EL (cell line): ENCODE results near the gene ACOT8.
"Not testable (repeated sequence)": the region's sequence is repeated elsewhere in the genome, so short reads cannot be mapped to it uniquely, and the experiment has no call there.

Source experiments
- DNase-seq: peaks from one replicate; pipeline ENCODE4 v3.0.0-alpha.2; 2016

The ACOT8 gene

DNA sequence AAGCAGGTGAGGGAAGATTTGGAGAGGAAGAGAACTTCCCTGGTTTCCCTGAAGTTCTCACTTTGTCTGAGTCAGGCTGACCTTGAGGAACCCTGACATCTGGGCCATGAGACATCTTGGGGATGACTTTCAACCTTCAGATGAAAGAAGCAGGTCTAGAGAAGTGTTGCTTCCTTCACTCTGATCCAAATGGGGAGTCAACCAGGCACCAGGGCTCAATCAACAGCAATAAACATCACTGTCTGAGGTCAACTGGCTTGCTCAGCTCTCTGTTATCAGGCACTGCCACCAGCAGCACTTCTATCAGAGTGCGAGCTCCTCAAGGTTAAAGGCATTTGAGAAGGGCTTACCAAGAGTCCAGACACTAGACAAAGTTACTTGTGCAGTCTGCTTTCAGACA lies 6.3 kb downstream of the ACOT8 start:
- DNase-seq, result no peak

DNA sequence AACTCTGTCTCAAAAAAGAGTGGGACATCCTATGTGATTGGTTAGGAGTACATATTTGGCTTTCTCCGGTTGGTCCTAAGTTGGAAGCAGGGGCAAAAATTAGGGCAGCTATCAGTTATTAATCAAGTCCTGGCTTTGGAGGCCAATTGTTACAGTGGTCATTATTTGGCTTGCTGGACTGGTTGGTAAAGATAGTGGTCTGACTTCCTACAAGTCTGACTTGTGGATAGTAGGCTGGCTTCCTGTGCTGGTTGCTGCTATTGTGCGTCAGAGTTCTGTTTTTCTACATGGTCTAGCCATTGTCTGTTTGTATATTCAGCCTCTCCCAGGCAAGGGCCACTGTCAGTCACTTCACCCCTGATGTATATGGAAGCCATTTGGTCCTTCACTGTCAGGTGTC lies 7.0 kb downstream of the ACOT8 start:
- DNase-seq, result no peak

DNA sequence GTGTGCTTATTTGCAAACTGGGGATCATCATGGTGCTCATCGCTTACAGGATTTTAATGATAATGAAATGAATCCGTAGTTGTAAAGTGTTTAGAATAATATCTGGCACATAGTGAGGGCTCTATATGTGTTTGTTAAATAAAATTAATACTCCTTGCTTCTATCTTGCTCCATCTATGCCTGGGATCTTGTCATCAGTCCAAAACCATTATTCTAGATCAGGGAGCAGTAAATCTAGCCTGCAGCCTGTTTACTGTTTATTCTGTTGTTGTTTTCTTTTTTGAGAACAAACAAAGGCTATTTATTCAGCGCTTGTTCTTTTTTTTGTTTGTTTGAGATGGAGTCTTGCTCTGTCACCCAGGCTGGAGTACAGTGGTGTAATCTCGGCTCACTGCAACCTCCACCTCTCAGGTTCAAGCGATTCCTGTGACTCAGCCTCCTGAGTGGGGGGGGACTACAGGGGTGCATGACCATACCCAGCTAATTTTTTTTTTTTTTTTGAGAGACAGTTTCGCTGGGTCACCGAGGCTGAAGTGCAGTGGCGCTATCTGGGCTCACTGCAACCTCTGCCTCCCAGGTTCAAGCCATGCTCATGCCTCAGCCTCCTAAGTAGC lies 8.1 kb downstream of the ACOT8 start:
- no peak for DNase-seq

DNA sequence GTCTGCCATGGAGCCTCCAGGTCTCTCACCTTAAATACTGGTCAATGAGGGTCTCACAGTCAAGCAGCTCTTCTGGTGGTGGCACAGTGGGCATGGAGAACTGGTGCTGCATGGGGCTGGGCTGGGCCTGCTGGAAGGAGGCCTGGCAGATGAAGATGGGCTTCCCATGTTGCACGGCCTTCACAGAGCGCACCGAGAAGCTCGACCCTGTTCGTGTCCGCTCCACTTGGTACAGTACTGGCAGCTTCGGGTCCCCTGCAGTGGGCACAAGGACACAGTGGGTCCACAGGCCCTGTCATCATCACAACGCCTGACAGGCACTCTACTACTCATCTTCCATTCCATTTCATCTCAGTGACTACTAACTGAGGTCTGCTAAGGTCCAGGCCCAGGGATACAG lies 8.8 kb downstream of the ACOT8 start:
- DNase-seq, result no peak

DNA sequence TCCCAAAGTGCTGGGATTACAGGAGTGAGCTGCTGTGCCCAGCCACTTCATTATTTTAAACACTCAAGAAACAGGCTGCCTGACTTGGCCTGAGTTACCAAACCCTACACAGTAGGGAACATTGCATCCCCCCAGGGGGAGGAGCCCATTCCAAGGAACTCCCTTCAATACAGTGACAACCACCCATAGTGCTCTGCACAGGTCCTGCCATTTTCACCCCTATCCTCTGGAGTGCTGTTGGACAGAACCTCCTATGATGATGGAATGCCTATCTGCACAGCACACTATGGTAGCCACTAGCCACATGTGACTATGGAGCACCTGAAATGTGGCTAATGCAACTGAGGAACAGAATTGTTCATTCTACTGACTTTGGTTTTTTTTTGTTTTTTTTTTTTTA lies 11.7 kb downstream of the ACOT8 start:
- no peak for DNase-seq

DNA sequence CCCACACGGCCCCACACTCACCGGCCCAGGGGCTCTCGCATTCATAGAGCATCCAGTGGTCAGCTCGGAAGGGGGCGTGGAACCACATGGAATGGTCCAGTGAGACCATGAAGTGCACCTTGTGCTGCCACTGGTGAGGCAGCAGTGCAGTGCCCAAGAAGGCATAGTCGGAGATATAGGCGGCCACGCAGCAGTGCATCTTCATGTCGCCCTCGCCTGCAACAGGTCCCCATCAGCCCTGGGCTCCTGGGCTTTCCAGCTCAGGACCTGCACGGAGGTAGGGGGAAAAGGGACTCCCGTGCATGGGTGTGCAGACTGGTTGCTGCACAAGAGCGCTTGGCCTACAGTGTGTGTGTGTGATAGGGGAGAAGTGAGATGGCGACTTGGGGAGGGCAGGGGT lies 13.7 kb downstream of the ACOT8 start:
- no peak for DNase-seq

DNA sequence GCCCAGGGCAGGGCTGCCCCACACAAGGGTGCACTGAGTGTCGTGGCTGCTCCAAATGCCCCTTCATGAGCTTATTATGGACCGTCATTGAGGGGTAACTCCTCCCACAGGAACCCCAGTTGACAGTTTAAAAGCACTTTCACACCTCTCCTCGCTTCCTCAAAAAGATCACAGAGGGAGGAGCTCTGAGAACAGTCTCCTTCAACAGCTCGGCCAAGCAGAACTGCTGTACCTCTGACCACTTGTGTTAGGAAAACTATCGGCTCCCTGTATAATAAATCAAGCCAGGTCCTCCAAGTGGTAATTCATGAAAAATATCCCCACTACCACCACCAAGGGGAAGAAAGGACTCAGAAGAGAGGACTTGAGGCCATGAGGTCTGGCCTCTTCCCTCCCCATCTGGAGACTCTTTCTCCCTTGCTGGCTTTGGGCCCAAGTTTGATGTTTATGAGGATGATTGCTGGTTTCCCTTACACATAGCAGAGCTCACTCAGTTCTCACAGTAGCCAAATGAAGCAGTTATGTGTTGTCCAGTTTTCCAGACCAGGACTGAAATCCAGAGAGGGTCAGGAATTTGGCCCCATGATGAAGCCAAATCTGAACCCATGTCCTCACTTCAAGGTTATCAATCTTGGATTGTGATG lies 14.9 kb downstream of the ACOT8 start:
- DNase-seq, result peak; percentile 30

DNA sequence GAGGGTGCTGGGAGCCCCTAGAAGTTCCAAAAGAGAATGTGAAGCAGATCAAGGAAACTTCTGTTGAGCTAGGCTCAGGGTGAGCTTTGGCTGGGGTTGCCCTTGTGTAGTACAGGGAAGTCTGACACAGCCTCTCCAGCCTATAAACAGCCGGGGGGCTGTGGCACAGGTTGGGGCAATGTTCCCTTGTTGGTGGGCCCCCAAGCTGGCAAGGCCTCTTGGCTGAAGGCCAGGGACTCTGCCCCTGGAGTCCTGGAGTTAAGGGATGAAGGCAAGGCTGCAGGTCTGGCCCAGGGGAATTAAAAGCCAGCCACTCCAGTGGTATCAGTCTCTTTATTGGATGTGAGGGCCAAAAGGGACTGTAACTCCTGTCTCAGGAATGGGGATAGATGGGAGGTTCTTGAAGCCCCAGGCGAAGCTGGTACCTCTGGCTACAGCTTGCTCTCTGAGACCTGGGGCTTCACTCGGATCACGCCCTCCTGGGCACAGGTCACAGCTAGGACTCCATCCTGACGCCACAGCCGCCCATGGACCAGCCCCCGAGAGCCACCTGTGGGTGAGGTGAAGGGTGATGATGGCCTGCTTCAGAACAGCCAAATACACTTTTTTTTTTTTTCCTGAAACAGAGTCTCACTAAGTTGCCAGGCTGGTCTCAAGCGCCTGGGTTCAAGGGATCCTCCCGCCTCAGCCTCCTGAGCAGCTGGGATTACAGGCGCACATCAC lies 15.6 kb downstream of the ACOT8 start:
- no peak for DNase-seq

DNA sequence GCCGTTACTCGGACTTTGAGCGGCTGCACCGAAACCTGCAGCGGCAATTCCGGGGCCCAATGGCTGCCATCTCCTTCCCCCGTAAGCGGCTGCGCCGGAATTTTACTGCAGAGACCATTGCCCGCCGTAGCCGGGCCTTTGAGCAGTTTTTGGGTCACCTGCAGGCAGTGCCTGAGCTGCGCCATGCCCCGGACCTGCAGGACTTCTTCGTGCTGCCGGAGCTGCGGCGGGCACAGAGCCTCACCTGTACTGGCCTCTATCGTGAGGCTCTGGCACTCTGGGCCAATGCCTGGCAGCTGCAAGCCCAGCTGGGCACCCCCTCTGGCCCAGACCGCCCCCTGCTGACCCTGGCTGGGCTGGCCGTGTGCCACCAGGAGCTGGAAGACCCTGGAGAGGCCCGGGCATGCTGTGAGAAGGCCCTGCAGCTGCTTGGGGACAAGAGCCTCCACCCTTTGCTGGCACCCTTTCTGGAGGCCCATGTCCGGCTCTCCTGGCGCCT lies 16.4 kb downstream of the ACOT8 start:
- no peak for DNase-seq

DNA sequence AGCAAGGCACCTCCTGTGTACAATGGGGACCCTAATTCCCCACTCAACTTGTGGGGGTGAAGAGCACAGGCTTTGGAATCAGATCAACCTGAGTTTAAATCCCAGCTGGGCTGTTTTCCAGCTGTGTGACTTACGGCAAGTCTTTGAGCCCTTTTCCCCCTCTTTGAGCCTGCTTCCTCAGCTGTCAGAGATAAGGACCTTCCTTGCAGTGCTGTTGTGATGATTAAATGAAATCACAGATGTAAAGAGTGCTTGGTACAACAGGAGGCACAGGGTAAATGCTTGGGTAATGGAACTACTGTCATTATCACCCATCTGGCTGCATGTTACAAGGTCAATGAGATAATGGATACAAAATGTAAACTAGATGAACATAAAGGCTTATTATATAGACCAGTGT lies 20.4 kb downstream of the ACOT8 start:
- DNase-seq, result no peak

DNA sequence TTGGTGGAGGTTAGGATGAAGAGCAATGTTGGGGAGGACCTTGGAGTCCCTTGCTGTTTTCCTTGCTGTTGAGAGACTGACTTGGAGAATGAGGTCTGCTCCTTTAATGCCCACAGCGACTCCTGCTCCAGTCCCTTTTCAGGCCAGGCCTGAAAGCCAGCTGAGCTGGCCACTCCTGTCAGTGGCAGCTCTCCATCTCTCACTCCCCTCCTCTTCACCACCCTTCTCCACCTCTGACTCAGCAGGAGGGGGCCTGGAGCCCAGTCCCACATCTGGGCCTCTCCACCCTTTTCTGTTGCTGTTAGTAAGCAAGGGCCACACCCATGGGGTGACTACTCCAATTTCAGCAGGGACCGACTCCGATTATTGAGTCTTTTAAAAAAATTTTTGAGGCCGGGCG lies 21.4 kb downstream of the ACOT8 start:
- peak; percentile 58 for DNase-seq

DNA sequence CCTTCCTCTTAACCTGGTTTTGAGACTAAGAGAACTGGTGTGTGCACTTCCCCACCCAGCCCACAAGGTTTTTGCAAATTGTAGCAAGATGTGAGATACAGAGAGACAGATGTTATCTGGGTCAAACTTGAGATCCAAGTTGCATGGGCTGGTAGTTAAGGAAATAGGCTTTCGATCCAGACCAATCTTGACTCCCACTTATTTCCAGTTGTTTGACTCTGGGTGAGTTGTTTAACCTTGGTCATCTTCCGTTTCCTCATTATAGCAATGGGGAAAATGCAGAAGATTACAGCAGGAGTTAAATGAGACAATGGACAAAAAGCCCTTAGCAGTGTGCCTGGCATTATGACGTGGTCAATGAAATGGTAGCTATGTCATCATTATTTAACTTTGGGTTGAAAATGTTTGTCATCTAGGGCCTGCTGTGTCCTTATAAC lies 21.8 kb downstream of the ACOT8 start:
- DNase-seq, result no peak

DNA sequence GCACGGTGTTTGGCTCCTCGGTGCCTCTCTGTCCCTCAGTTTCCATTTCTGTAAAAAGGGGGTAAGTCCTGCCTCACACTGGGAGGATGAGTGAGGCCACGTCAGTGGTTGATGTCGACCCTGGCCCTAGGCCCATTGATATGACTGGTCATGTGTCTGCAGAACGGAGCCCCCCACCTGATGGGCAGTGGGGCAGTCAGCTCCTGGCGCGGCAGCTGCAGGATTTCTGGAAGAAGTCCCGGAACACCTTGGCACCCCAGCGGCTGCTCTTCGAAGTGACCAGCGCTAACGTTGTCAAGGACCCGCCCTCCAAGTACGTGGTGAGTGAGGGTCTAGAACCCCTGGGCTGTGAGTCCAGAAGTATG lies 22.4 kb downstream of the ACOT8 start:
- DNase-seq, result no peak

DNA sequence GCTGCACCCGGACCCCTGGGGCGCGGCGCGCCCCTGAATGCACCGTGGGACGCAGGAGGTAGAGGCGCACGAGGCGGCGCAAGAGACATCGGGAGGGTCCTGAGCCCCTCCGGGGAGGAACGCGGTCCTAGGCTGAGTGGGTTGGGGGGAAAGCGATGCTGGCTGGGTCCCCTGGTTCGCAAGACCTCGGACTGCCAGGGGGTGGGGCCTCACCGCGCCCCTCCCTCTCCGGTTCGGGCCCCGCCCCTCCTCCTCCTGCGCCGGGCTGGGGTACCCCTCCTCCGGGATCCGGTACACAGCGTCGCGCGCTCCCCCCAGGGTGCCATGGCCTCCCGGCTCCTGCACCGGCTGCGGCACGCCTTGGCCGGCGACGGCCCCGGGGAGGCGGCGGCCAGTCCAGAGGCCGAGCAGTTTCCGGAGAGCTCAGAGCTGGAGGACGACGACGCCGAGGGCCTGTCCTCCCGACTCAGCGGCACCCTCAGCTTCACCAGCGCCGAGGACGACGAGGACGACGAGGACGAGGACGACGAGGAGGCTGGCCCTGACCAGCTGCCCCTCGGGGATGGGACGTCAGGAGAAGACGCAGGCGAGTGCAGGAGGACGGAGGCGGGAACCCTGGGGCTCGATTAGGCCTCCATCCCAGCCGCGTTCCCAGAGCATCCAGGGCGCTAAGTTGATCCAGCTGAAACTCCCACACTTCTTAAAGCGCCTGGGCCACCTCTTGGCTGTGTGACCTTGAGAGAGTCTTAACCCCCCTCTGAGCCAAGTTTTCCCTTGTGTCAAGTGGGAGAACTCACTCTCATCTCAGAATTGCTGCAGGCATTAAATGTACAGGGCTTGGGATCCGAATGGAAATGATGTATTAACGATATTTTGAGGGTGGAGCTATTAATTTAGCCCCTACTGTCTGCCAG lies 23.1 kb downstream of the ACOT8 start:
- peak; percentile 77 for DNase-seq

DNA sequence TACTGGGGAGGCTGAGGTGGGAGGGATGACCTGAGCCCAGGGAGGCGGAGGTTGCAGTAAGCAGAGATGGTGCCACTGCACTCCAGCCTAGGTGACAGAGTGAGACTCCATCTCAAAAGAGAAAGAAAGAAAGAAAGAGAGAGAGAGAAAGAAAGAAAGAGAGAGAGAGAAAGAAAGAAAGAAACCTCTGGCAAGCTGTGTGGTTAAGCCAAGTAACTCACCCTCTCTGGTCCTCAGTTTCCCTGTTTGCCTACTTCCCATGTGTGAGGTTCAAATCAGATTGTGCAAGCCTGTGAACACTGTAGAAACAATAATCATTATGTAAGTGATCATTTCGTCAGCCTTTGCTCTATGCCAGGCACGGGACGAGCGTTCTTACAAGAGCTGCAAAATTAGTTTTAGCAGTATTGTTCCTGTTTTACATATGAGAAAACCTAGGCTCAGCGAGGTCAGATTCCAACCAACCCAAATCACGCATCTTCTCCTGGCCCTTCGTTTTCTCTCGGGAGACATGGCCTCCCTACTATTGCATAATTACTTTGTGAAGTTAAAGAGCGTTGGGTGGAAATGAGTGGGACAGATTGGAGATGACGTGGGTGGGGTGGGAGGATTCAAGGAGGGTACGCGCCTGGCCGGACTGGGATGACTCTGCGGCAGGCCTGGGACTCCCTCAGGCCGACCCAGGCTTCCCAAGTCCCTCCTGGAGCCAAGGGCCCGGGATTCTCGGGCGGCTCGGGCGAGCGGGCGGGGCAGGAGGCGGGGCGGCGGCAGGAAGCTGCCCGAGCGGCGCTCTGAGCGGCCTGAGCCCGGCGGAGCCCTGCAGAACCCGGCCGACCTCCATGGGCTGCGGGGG lies 23.9 kb downstream of the ACOT8 start, which contains the start of gene SNX21:
SNX21 (plus strand) TSS at position 770 of the 853 bp plus-strand sequence. CDS start 121 bp downstream, outside the sequence.
- DNase-seq, result peak; percentile 95

DNA sequence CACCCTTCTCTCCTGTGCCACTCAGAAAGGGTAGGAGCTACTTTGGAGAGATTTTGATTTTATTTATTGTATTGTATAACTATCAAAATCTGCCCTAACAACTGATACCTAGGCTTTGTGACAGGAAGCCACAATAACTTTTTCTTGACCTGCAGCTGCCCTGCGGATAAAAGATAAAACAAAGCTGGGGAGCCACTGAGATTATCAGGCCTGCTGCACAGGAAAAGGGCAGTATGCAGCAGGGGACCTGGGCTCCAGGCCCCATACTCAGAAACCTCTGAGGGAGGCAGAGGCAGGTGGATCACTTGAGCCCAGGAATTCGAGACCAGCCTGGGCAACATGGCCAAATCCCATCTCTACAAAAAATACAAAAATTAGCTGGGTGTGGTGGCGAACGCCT lies 24.6 kb downstream of the ACOT8 start:
- no peak for DNase-seq

DNA sequence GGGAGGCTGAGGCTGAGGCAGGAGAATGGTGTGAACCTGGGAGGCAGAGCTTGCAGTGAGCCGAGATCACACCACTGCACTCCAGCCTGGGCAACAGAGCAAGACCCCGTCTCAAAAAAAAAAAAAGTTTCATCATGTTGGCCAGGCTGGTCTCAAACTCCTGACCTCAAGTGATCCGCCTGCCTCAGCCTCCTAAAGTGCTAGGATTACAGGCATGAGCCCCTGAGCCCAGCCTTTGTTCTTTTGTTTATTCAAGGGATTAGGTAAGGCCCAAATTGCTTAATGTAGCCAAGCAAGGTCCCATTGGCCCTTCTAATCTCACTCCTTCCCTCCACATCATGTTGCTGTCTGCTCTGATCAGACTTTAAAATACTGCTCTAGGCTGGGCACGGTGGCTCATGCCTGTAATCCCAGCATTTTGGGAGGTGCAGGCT lies 27.5 kb downstream of the ACOT8 start:
- DNase-seq, result not testable (repeated sequence)

DNA sequence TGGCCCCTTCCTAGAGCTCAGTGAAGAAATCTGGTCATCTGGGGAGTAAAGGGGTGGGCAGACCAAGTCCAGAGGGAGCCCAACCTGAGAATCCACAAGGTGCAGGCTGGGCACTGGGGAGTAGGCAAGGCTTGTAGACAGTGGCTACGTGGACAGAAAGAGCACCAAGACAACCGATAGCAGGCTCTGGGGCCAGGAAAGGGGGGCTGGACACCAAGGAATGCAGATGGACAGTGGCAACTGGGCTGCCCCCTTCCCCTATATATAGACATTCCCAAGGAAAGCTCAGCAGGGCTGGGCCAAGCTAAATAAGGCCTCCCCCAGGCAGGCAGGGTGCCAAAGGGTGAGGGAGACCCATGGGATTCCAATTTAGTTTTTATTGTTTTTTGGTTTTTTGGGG lies 28.6 kb downstream of the ACOT8 start:
- DNase-seq, result no peak

DNA sequence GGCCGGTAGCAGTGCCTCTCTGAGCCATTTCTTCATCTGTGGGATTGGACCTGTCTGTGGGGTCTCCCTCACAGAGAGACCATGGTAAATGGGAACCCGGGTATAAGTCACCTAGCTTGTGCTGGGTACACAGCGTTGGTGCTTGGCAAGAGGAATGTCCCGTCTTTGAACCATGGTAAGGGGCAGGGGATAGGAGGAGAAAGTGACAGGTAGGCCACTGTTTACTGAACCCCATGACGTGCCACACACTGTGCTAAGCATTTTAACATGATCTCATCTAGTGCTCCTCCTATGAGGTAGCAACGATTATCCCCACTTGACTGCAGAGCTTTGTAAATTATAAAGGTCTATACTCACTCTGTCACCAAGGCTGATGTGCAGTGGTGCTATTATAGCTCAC lies 29.5 kb downstream of the ACOT8 start:
- no peak for DNase-seq

DNA sequence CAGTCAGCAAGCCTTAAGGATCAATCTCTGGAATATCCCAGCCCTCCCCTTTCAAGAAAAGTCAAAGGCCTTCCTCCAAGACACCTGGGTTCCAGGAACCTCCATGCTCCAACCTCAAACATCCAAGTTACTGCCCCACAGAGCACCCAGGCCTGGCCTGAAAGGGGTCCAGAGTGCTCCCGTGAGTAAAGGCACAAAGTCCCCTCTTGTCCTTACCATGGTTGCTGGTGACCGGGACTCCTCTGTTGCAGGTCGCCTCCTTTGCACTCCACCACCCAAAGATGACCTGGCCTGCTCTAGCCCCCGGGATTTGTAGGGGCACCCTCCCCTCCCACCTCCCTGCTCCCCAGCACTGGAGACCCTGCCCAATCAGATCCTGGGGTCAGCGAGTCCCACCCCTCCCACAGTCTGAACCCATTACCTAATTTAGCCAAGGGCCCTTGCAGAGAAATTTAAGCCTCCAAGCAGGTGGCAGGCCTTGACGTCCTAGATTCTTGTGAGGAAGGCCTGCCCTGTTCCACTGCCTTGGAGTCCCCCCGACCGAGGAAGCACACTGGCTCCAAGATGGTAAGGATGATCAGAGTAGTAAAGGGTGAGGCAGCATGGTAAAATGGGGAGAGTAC lies 30.1 kb downstream of the ACOT8 start, which contains the start of gene TNNC2:
TNNC2 (minus strand) TSS at position 283 of the 623 bp plus-strand sequence; CDS start at position 219, 64 bp downstream.
- DNase-seq, result no peak

DNA sequence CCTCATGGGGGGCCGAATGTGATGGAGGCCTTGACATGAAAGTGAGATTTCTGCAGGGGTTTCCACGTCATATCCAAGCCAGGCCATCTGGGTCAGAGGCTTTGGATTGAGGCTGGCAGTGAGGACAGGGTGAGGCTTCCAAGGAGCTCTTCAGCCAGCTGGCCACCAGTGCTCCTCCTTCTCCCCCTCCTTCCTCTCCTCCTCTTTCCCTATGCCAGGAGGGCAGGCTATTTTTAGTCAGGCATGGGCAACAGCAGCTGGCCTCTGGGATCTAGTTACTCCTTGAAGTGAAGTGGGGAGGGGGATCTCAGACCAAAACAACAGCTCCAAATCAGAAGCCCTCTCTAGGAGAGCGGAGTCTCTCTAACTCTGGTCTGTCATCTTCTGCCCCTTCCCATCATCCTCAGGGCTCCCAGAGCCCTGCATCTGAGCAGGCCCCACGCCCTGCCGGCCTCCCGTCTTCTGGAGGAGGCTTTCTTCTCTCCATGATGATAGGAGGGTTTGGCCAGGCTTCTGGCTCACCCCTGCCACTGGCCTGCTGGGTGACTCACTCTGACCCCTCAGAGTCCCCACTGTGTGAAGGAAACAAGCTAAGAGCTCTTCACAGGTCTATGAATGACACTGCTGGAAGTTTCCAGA lies 30.7 kb downstream of the ACOT8 start:
- DNase-seq, result peak; percentile 33
